Fibroblast of villous mesenchyme (primary cell): ENCODE data around the gene MYDGF. TPM values are rescaled to one million over a fixed set of nuclear protein-coding genes. Genes with fewer than 3 reads are reported as not detected.

Experiments used
- DNase-seq: peaks from one replicate; pipeline ENCODE4 v3.0.0-alpha.2; 2010; ENCODE audit warnings: low read depth
- H3K4me3 ChIP-seq: 2 replicates; pipeline ENCODE4 v1.5.1; 2011; ENCODE audit warnings: low read depth, mild to moderate bottlenecking, low read length
- total RNA-seq: library from RNA; depleted of rRNA; stranded (reverse); fragments of >200 nt; gene quantifications from 2 replicates; pipeline ENCODE4 v1.2.3, GENCODE V29; 2012
- TF ChIP-seq, protein P1 (sequence below): IDR thresholded peaks from 2 replicates; pipeline ENCODE4 v1.5.1; 2012; ENCODE audit warnings: low read depth, mild to moderate bottlenecking, low read length; ENCODE audit not compliant: insufficient read depth

Gene MYDGF
- total RNA-seq, 1 donor = 179 TPM

DNA sequence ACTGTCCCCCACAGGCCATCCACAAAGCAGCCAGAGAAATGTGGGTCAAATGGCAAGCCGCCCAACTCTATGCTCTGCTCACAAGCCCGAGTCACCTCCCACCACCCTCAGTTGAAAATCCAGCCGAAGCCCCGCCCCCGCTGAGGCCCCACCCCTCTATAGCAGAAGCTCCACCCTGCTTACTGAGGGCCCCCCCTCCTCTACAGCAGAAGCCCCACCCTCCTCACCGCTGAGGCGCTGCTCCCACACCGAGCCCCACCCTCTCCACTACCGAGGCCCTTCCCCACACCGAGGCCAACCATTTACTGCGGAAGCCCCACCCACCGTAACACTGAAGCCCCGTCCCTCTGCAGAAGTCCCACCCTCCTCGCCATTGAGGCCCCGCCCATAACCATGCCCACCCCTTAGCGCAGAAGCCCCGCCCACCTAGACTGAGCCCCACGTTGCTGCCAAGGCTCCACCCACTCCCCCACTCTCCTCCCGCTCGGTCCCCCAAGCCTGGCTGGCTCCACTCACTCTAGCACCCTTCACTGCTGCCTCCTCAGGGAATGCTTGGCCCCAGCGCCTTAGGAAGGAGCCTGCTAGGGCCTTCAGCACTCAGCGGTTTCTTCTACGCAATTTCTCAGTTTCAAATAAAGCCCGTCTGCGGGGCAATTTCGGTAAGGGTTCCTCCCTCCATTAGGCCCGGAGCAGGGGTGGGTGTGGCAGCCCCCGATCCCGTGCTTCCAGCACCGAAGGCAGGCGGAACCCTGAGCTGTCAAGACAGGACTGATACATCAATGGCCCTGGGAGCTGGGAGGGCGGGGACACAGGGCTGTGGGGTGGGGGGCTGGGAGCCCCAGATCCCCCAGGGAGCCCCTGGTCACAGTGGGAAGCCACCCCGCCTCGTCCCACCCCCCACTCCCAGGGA lies 9.0 kb upstream of the MYDGF start:
- TF ChIP-seq, protein P1, sequence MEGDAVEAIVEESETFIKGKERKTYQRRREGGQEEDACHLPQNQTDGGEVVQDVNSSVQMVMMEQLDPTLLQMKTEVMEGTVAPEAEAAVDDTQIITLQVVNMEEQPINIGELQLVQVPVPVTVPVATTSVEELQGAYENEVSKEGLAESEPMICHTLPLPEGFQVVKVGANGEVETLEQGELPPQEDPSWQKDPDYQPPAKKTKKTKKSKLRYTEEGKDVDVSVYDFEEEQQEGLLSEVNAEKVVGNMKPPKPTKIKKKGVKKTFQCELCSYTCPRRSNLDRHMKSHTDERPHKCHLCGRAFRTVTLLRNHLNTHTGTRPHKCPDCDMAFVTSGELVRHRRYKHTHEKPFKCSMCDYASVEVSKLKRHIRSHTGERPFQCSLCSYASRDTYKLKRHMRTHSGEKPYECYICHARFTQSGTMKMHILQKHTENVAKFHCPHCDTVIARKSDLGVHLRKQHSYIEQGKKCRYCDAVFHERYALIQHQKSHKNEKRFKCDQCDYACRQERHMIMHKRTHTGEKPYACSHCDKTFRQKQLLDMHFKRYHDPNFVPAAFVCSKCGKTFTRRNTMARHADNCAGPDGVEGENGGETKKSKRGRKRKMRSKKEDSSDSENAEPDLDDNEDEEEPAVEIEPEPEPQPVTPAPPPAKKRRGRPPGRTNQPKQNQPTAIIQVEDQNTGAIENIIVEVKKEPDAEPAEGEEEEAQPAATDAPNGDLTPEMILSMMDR = no peak
- H3K4me3 ChIP-seq = no peak overlapping the region
- peak; percentile 11 for DNase-seq

DNA sequence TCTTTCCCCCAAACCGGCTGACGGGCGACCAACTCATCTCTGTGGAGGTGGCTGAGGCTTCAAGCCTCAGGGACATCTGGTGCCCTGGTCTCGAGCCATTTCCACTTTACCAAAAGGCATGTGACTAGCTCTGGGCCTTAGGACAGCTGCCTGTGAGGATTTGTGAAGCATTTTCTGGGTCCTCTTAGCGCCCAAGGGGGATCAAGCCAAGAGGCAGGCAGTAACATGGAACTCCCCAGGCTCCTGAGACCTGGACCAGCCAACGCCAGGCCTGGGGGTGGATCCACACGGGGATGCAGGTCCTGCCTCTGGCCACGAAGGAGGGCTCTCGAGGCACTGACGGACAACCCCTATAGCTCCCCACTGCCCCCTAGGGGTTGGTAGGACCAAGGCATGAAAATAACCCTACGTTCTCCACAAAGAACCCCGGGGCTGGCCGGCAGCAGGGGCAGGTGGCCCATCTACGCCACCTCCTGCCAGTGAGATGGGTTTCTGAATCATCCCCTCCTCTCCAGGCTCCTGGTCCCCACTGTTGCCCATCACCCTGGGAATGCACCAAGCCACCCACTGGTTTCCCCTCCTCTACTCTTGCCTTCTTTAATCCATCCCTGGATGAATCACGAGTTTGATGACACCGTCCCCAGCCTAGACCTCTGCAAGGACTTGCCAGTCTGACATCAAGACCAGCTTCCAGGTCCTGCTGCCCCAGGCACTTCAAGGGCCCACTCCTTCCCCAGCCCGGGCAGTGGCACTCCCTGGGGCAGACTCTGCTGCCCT lies 7.0 kb upstream of the MYDGF start:
- TF ChIP-seq, protein P1 = peak; percentile 58
- DNase-seq = peak; percentile 20
- H3K4me3 ChIP-seq = no peak overlapping the region

DNA sequence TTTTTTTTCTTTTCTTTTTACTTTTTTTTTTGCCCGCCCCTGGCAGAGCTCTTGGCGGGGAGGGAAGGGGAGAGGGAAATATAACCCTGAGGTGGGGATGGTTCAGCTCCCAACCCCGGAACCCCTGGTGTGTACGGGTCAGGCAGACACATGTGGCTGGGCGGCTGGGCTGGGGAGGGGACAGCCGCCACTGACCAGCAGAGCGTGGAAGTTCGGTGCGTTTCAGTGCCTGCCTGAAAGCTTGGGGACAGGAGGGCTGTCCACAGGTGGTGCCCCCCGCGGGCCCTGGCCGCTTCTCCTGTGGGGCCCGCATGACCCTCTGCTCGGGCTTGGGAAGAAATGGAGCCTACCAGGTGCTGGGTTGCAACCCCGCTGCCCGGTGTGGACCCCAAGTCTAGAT lies 5.2 kb upstream of the MYDGF start:
- no peak for DNase-seq
- H3K4me3 ChIP-seq = no peak overlapping the region
- TF ChIP-seq, protein P1 = no peak

DNA sequence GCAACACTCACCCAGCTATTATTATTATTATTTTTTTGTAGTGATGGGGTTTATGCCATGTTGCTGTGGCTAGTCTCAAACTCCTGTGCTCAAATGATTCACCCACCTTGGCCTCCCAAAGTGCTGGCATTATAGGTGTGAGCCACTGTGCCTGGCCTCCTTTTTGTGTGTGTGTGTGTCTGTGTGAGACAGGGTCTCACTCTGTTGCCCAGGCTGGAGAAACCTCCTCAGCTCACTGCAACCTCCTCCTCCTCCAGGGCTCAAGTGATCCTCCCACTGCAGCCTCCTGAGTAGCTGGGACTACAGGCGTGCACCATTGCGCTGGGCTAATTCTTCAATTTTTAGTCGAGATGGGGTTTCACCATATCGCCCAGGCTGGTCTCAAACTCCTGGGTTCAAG lies 3.6 kb upstream of the MYDGF start:
- H3K4me3 ChIP-seq = no peak overlapping the region
- TF ChIP-seq, protein P1 = no peak
- no peak for DNase-seq

DNA sequence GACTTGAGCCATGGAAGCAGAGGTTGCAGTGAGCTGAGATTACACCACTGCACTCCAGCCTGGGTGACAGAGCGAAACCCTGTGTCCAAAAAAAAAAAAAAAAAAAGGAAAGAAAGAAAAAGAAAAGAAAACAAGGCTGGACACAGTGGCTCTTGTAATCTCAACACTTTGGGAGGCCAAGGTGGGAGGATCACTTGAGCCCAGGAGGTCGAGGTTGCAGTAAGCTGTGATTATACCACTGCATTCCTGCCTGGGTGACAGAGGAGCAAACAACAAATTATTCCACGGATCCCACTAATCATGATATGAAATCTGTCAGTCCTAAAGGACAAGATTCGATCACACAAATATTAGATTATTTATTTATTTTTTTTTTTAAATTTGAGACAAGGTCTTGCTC lies 3.1 kb upstream of the MYDGF start:
- H3K4me3 ChIP-seq = no peak overlapping the region
- TF ChIP-seq, protein P1 = no peak
- no peak for DNase-seq

DNA sequence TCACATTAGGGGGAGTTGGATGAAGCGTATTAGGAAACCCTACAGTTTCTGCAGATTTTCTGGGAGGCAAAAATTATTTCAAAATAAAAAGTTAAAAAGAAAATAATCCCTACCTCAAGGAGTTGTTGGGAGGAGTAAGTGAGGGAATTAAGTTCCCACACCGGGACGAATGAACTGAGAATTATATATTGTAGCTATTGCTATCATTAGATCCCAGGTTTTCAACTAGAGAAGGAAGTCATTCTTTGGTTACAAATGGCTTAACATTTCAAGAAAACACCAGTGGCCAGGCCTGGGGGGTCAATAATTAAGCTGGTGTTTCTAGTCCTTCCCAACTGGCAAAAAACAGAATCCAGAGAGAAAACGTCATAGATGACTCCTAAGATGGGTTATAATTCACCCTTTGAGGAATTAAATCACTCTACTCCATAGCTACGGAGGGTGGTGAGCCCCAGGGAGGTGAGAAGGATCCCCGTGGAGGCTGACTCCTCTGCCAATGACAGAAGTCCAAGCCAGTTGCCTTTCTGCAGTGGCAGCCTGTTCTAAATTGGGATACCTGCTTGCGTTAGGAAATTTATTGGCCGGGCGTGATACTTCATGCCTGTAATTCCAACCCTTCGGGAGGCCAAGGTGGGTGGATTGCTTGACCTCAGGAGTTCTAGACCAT lies 1.2 kb upstream of the MYDGF start:
- TF ChIP-seq, protein P1 = no peak
- no peak overlapping the region for H3K4me3 ChIP-seq
- DNase-seq = no peak
